GM12891 (cell line): ENCODE measurements around the gene P2RY14.

Experiments used
- PAX5 ChIP-seq: IDR thresholded peaks from 2 replicates; pipeline ENCODE4 v1.6.1; 2011; ENCODE audit warnings: low read length, moderate library complexity, mild to moderate bottlenecking; ENCODE audit not compliant: insufficient read depth, severe bottlenecking
- POLR2A ChIP-seq: IDR thresholded peaks from 2 replicates; pipeline ENCODE4 v1.6.1; 2011; ENCODE audit warnings: low read depth, low read length, control low read depth
- POLR2AphosphoS5 ChIP-seq: IDR thresholded peaks from 2 replicates; pipeline ENCODE4 v1.6.1; 2011; ENCODE audit warnings: low read depth, low read length, control low read depth
- POU2F2 ChIP-seq: IDR thresholded peaks from 2 replicates; pipeline ENCODE4 v1.6.1; 2011; ENCODE audit warnings: low read depth, mild to moderate bottlenecking, control low read depth, low read length, moderate library complexity
- SPI1 ChIP-seq: IDR thresholded peaks from 2 replicates; pipeline ENCODE4 v1.6.1; 2011; ENCODE audit warnings: low read depth, low read length, control low read depth
- TAF1 ChIP-seq: IDR thresholded peaks from 2 replicates; pipeline ENCODE4 v1.6.1; 2011; ENCODE audit warnings: low read depth, low read length, control low read depth

- TF ChIP-seq TAF1 (no peak), POLR2A (no peak), POLR2AphosphoS5 (no peak), PAX5 (no peak), SPI1 (no peak), POU2F2 (no peak)
Measured at GRCh38 chr3:151283907-151284461, 5.6 kb upstream of the P2RY14 start.
